ENCODE measurements around the gene GCLM.
"Not testable (repeated sequence)": the region's sequence is repeated elsewhere in the genome, so short reads cannot be mapped to it uniquely, and the experiment has no call there.

Gene GCLM

GRCh38 chr1:93888900-93889299 lies 20.3 kb downstream of the GCLM start:
- no peak for DNase-seq

- DNase-seq, result no peak
Observed at GRCh38 chr1:93882269-93882668, 27.0 kb downstream of the GCLM start.

GRCh38 chr1:93880731-93881130 lies 28.5 kb downstream of the GCLM start:
- DNase-seq, result no peak

GRCh38 chr1:93878889-93879586 lies 30.2 kb downstream of the GCLM start, which contains the start of gene DNTTIP2:
Gene DNTTIP2, minus strand, starts transcription at chr1:93879206. Its CDS starts 58 bp downstream, at chr1:93879148.
- DNase-seq, result peak; percentile 93

GRCh38 chr1:93878501-93878888 lies 30.7 kb downstream of the GCLM start:
- peak; percentile 19 for DNase-seq

- DNase-seq, result no peak
Observed at GRCh38 chr1:93877529-93877928, 31.7 kb downstream of the GCLM start.

- no peak for DNase-seq
Observed at GRCh38 chr1:93876244-93876643, 33.0 kb downstream of the GCLM start.

GRCh38 chr1:93874025-93874651 lies 35.1 kb downstream of the GCLM start:
- peak; percentile 34 for DNase-seq

- no peak for DNase-seq
Observed at GRCh38 chr1:93871366-93871765, 37.9 kb downstream of the GCLM start.

- no peak for DNase-seq
Observed at GRCh38 chr1:93869653-93870052, 39.6 kb downstream of the GCLM start.

GRCh38 chr1:93868492-93868891 lies 40.7 kb downstream of the GCLM start:
- DNase-seq, result not testable (repeated sequence)

- DNase-seq, result no peak
Observed at GRCh38 chr1:93865253-93865652, 44.0 kb downstream of the GCLM start.

- DNase-seq, result no peak
Observed at GRCh38 chr1:93864175-93864574, 45.1 kb downstream of the GCLM start.

- DNase-seq, result not testable (repeated sequence)
Observed at GRCh38 chr1:93857653-93858052, 51.6 kb downstream of the GCLM start.

GRCh38 chr1:93855983-93856382 lies 53.2 kb downstream of the GCLM start:
- DNase-seq, result not testable (repeated sequence)

GRCh38 chr1:93853940-93854339 lies 55.3 kb downstream of the GCLM start:
- DNase-seq, result no peak

- DNase-seq, result no peak
Observed at GRCh38 chr1:93851878-93852277, 57.4 kb downstream of the GCLM start.

- DNase-seq, result no peak
Observed at GRCh38 chr1:93851327-93851712, 57.9 kb downstream of the GCLM start.

GRCh38 chr1:93850687-93851326 lies 58.4 kb downstream of the GCLM start:
- DNase-seq, result peak; percentile 68

- DNase-seq, result no peak
Observed at GRCh38 chr1:93848350-93848883, 60.8 kb downstream of the GCLM start.

GRCh38 chr1:93847811-93848288 lies 61.4 kb downstream of the GCLM start:
- peak; percentile 81 for DNase-seq

- peak; percentile 90 for DNase-seq
Observed at GRCh38 chr1:93846992-93847810, 62.0 kb downstream of the GCLM start.

All from fibroblast of skin of scalp (primary cell).